Activated T-cell treated with anti-CD3 and anti-CD28 coated beads for 4 hours (primary cell): ENCODE results near the gene ZCCHC24.
"Not testable (repeated sequence)": the region's sequence is repeated elsewhere in the genome, so short reads cannot be mapped to it uniquely, and the experiment has no call there.

Experiments used
- DNase-seq: peaks from one replicate; pipeline ENCODE4 v3.0.0-alpha.2; 2020

ZCCHC24 gene

GRCh38 chr10:79340646-79341244 is 104.7 kb downstream of the ZCCHC24 start:
- no peak for DNase-seq

DNA sequence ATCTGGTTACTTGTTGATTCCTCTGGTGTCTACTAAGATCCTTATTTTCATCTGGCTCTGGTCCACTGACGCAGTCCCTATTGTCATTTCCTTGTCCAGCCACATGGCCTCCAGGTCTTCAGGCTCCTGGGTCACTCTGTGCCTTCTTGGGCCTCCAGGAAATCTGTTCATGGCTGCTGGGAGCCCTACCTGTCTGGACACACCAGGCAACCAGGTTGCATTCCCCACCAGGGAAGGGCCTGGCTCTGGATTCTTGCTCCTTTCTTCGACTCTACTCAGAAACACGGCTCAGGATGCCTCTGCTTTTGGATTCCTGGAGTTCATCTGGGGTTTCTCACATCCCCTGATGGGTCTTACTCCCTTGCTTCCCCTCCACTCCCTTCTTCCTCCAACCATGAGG is 106.2 kb downstream of the ZCCHC24 start:
- no peak for DNase-seq

GRCh38 chr10:79337783-79338469 is 107.5 kb downstream of the ZCCHC24 start:
- DNase-seq: not testable (repeated sequence)

DNA sequence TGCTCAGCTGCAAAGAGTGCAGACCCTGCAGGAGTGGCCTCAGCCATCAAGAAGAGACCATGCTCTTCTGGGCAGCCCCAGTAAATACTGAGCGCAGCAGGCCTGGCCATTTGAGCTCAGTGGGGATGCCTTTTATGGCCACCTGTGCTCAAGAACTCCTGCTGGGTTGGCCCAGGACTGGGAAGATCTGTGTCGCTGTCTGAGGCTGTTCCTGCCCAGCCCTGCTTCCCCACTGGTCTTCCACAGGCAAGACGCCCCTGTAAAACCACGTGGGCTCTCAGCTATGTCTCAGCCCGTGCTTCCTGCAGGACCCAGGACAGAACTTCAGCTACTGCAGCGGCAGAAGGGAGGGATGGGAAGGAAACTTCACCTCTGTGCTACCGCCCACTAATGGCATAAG is 108.7 kb downstream of the ZCCHC24 start:
- DNase-seq: no peak

DNA sequence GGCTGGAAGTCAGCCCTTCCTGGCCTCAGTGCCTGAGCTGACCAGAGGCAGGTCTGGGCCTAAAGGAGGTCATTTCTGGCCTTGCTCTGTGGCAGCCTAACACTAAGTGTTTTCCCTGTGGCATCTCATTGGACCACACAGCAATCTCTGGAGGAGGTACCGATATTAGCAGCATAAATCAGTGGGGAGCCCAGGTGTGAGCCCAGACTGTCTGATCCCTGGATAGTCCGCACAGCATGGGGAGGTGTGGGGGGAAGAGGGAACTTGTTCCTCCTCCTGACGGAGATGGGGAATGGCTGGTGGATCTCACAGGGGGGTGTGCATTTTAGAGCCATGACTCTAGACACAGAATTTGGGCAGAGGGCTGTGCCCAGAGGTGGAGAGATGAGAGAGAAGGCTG is 109.1 kb downstream of the ZCCHC24 start:
- DNase-seq: no peak

DNA sequence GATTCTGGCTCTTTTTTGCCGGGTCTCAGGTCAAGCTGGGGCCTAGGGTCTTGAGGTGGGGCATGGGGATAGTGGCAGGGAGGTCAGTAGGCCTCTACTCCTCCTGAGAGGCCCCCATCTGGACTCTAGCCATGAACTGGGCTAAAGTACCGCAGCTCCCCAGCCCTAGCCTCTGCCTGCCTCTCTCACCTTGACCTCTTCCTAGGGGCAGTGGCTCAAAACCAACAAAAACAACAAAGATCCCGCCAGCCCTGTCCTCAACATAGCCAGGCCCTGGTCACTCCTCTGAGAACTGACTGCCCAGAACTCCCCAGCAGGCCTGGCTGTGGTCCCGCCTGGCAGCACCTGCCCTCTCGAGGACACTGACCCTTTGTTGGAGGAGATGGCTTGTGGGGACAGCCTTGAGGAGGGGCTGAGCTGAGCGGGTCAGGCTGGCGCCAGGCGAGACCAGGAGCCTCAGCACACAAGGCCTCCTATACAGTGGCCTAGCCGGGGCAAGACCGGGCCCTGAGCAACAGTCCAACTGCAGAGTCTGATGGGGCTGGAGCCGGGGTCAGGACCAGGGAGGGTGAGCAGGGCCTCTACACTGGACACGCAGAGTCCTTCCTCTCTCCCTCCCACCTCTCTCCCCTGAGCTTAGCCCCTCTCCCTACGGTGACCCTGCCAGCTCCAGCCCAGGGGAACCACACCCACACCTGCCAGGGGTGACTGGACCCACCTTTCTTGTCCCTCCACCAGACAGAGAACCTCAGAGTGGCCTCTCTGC is 109.8 kb downstream of the ZCCHC24 start:
- DNase-seq: no peak

GRCh38 chr10:79335094-79335469 is 110.3 kb downstream of the ZCCHC24 start:
- DNase-seq: no peak

- no peak for DNase-seq
Observed at GRCh38 chr10:79334573-79334972, 110.9 kb downstream of the ZCCHC24 start.

DNA sequence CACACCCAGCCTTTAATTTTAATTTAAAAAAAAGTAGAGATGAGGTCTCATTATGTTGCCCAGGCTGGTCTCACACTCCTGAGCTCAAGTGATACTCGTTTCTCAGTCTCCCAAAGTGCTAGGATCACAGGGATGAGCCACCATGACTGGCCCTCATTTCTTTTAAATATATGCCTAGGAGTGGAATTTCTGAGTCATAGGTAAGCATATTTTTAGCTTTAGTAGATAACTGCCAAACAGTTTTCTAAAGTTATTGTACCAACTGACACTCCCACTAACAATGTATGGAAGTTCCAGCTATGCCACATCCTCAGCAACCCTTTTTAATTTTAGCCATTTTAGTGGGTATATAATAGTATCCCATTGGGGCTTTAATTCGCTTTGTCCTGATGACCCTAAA is 111.9 kb downstream of the ZCCHC24 start:
- no peak for DNase-seq

DNA sequence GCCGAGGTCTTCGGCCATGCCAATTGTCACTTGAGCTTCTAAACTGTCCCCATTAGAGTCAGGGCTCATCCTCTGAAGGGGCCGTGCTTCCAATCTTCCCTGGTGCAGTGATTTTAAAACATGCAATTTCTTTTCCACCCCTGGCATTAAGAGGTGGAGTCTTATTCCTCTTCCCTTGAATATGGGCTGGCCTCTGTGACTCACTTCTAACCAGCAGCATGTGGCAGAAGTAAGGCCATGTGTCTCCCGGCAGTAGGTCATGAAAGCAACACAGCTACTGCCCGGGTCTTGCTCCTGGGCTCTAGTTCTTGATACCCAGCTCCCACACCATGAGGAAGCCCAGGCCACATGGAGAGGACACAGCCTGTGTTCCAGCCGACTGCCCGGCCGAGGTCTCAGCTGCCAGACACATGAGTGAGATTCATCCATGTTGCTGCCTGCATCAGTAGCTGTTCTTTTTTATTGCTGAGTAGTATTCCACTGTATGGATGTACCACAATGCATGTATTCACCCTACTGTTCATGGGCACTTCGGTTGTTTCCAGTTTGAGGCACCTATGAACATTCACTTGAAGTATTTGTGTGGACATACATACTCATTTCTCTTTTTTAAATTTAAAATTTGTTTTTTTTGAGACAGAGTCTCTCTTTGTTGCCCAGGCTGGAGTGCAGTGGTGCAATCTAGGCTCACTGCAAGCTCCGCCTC is 112.7 kb downstream of the ZCCHC24 start:
- not testable (repeated sequence) for DNase-seq
